Lower leg skin (tissue), 4 donors: ENCODE results near the gene TAF1B. TPM values are rescaled to one million over a fixed set of nuclear protein-coding genes. Genes with fewer than 3 reads are reported as not detected.

Experiments used
- DNase-seq, 2 donors: peaks; one replicate each; pipeline ENCODE4 v3.0.0-alpha.2; 2019; ENCODE audit warnings: low spot score in 2 of 2
- H3K4me3 ChIP-seq: fragments of 200-600 bp; sonication (generic); 2 replicates; pipeline ENCODE4 v1.5.1; 2017; ENCODE audit warnings: mild to moderate bottlenecking, low read depth; ENCODE audit not compliant: poor library complexity, severe bottlenecking
- POLR2A ChIP-seq, 2 donors: fragments of 450-650 bp; IDR thresholded peaks; one replicate each; pipeline ENCODE4 v1.6.1; 2016 to 2017; ENCODE audit warnings: antibody characterized with exemption in 2 of 2, mild to moderate bottlenecking in 1 of 2, moderate library complexity in 1 of 2
- WGBS, 2 donors: methylation state at CpG; one replicate each; pipeline ENCODE4 v1.1.5; 2018; 5-methylcytosine and 5-hydroxymethylcytosine counted together
- intact Hi-C: fragments of 100-400 bp; cut with DNase I; formaldehyde crosslinking; loops from one replicate; pipeline ENCODE4 v1.15.0; 2023; ENCODE audit warnings: low total_unique reads
- total RNA-seq, 4 donors: library from RNA; depleted of rRNA; stranded (reverse); fragments of >200 nt; gene quantifications; one replicate each; pipeline ENCODE4 v1.1.0, GENCODE V29; 2016
- TF ChIP-seq, protein P1 (sequence below), 3 donors: fragments of 450-650 bp; IDR thresholded peaks; one replicate each; pipeline ENCODE4 v1.5.1; 2016; ENCODE audit warnings: antibody characterized with exemption in 3 of 3, mild to moderate bottlenecking in 3 of 3, moderate library complexity in 2 of 3

Gene TAF1B
- total RNA-seq, 4 donors from 2014 or later, result 11.2 to 26.9 (median 20.1) TPM

DNA sequence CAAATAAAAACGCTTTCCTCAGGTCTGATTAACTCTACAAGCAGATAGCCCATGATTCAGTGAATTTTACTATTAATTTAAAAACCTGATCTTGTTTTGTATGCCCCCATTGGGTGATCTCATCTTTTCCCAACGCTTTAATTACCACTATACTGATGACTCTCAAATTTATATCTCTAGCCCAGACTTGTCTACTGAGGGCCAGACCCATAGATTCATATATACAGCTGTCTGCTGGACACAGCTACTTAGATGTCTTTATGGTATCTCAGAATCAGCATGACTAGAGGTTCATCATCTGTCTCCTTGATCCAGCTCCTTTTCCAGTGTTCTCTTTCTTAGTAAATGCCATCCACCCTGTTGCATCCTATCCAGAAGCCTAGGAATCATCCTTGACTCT is 33.8 kb downstream of the TAF1B start:
- no peak overlapping the region for H3K4me3 ChIP-seq
- TF ChIP-seq POLR2A (IDR thresholded peaks at IDR 0.05), result no peak
- TF ChIP-seq, protein P1, sequence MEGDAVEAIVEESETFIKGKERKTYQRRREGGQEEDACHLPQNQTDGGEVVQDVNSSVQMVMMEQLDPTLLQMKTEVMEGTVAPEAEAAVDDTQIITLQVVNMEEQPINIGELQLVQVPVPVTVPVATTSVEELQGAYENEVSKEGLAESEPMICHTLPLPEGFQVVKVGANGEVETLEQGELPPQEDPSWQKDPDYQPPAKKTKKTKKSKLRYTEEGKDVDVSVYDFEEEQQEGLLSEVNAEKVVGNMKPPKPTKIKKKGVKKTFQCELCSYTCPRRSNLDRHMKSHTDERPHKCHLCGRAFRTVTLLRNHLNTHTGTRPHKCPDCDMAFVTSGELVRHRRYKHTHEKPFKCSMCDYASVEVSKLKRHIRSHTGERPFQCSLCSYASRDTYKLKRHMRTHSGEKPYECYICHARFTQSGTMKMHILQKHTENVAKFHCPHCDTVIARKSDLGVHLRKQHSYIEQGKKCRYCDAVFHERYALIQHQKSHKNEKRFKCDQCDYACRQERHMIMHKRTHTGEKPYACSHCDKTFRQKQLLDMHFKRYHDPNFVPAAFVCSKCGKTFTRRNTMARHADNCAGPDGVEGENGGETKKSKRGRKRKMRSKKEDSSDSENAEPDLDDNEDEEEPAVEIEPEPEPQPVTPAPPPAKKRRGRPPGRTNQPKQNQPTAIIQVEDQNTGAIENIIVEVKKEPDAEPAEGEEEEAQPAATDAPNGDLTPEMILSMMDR (IDR thresholded peaks at IDR 0.05), result no peak
- no peak for DNase-seq
- 34 to 42% methylated on average over 2 of the region's 2 CpGs for WGBS, 2 donors
- intact Hi-C loops, result no loop called here

DNA sequence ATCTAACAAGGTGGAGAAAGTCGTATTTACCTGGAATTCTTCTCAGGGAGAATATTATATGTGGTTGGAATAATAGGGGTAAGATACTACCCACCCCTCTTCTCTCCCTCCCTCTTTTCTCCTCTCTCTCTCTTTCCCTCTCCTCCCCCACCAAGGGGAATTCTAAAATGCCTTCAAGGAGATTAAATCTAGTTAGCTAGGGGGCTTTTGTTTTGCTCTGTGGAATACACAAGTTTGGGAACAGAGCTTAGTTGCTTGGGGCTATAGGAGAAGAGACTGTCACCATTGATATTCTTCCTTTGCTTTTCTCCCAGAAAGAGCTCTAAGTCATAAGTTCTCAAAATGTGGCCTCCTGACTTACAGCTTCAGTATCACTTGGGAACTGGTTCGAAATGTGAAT is 34.5 kb downstream of the TAF1B start:
- TF ChIP-seq, protein P1 (IDR thresholded peaks at IDR 0.05), result no peak
- TF ChIP-seq POLR2A (IDR thresholded peaks at IDR 0.05), result no peak
- H3K4me3 ChIP-seq, result no peak overlapping the region
- no peak for DNase-seq
- WGBS, 2 donors, result 92 to 99% methylated on average over 2 of the region's 2 CpGs
- intact Hi-C loops, result no loop called here

DNA sequence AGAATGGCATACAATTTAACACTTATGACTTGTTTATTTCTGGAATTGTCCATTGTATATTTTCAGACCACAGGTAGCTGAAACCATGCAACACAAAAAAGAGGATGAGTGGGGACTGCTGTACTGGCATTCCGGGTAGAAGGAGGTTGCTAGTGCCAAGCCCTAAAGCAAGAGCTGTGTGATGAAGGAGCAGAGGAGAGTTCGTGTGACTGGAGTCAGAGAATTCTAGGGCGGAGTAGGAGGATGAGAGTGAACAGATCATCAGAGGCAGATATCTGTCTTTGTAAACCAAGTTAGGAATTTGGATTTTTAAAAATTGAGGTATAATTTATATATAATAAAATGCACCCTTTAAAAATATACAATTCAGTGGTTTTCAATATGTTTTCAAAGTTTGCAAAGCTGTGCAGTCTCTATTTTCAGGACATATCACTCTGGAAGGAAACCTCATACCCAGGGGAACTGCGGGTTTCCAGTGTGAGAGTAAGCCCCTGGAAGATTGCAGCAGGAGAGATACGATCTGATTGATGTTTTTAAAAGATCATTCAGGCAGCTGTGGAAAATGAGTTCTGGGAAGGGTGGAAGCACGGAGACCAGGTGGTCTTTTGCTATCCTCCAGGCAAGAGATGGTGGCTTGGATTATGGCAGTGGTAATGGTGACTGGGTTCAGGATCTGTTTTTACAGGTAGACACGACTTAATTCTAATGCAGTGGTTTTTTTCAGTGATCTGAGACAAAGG is 36.4 kb downstream of the TAF1B start:
- DNase-seq, result no peak
- WGBS, 2 donors, result 69 to 73% methylated on average over 7 of the region's 7 CpGs
- H3K4me3 ChIP-seq, result no peak overlapping the region
- intact Hi-C loops, result no loop called here
- TF ChIP-seq, protein P1 (IDR thresholded peaks at IDR 0.05), result no peak
- no peak for TF ChIP-seq POLR2A (IDR thresholded peaks at IDR 0.05)

DNA sequence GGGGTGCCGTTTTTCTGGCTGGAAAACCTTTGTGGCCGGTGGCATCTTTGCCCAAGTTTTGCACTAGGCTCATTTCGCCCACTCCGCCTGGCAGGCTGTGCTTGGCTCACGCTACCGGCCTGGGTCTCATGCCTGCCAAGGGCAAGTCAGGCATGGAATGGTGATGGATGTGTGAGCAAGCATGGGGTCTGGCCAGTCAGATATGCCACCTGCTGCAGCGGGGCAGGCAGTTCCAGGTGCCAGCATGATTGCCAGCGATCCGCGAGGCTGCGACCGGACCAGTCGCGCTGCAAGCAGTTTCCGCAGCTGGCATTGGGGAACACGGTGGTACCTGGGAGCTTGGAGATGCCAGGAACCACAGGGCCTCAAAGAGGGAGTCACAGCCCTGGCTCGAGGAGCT is 40.6 kb downstream of the TAF1B start:
- DNase-seq, result peak in 1 of 2 donors; percentile 83
- 81 to 91% methylated on average over 11 to 17 of the region's 17 CpGs for WGBS, 2 donors
- H3K4me3 ChIP-seq, result no peak overlapping the region
- TF ChIP-seq, protein P1 (IDR thresholded peaks at IDR 0.05), result no peak
- TF ChIP-seq POLR2A (IDR thresholded peaks at IDR 0.05), result no peak
- intact Hi-C loops, result no loop called here

DNA sequence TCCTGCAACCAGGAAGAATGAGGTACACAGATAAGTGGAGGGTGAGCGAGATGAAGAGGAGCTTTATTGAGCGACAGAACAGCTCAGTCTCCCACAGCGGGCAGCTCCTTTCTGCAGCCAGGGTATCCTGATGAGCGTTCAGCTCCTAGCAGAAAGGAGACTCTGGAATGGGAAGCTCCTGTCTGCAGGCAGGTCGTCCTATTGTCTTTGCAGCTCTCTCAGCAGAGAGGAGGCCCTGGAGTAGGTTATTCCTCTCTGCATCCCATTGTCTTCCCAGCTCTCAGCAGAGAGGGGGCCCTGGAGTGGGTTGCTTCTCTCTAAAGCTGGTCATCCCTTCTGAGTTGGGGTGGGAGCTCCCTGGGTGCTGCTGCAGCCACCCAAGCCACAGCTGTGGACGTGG is 41.2 kb downstream of the TAF1B start:
- no peak for DNase-seq
- intact Hi-C loops, result no loop called here
- 94 to 98% methylated on average over 6 of the region's 6 CpGs for WGBS, 2 donors
- TF ChIP-seq, protein P1 (IDR thresholded peaks at IDR 0.05), result no peak
- no peak for TF ChIP-seq POLR2A (IDR thresholded peaks at IDR 0.05)
- H3K4me3 ChIP-seq, result no peak overlapping the region
